Endothelial cell (in vitro differentiated cells): Measurements from ENCODE around the gene TMEM50B. TPM values are rescaled to one million over a fixed set of nuclear protein-coding genes. Genes with fewer than 3 reads are reported as not detected.
"Not testable (repeated sequence)": the region's sequence is repeated elsewhere in the genome, so short reads cannot be mapped to it uniquely, and the experiment has no call there.

ENCODE experiments used
- DNase-seq: peaks from one replicate; pipeline ENCODE4 v3.0.0; 2021; ENCODE audit warnings: low spot score
- H3K27ac Mint-ChIP-seq: one replicate; pipeline ENCODE4 v1.8.0; 2021; ENCODE audit warnings: mixed read lengths, inconsistent platforms; ENCODE audit not compliant: unreplicated experiment
- H3K27me3 Mint-ChIP-seq: one replicate; pipeline ENCODE4 v1.8.0; 2021; ENCODE audit warnings: mild to moderate bottlenecking, moderate library complexity, mixed read lengths, inconsistent platforms; ENCODE audit not compliant: unreplicated experiment
- H3K36me3 Mint-ChIP-seq: one replicate; pipeline ENCODE4 v1.8.0; 2021; ENCODE audit warnings: mild to moderate bottlenecking, low read depth, mixed read lengths, inconsistent platforms; ENCODE audit not compliant: unreplicated experiment
- H3K4me1 Mint-ChIP-seq: one replicate; pipeline ENCODE4 v1.8.0; 2021; ENCODE audit warnings: mild to moderate bottlenecking, mixed read lengths, inconsistent platforms; ENCODE audit not compliant: unreplicated experiment
- H3K4me3 Mint-ChIP-seq: one replicate; pipeline ENCODE4 v1.8.0; 2021; ENCODE audit warnings: mild to moderate bottlenecking, mixed read lengths, inconsistent platforms; ENCODE audit not compliant: unreplicated experiment
- H3K9me3 Mint-ChIP-seq: one replicate; pipeline ENCODE4 v1.8.0; 2021; ENCODE audit warnings: mixed read lengths, inconsistent platforms; ENCODE audit not compliant: unreplicated experiment
- CTCF ChIP-seq: fragments of 200-600 bp; sonication (generic); IDR thresholded peaks from one replicate; pipeline ENCODE4 v1.5.0; 2021; ENCODE audit warnings: antibody characterized with exemption; ENCODE audit not compliant: unreplicated experiment
- total RNA-seq: library from RNA; stranded (reverse); fragmentation: NEBNext Ultra II Directional; extraction: Animal tissue kit (Norgen Biotek cat#: 25700); gene quantifications from one replicate; pipeline ENCODE4 v1.2.1, GENCODE V29; 2021; ENCODE audit not compliant: unreplicated experiment

TMEM50B gene
- total RNA-seq, 1 donor from 2014 or later: 35.5 TPM

GRCh38 chr21:33514229-33514628, 34.5 kb upstream of the TMEM50B start:
- Mint-ChIP-seq H3K4me3 (no peak overlapping the region), H3K27me3 (no peaks in the 10 kb centered on the region), H3K4me1 (no peaks in the 10 kb centered on the region), H3K36me3 (peaks cover 52% of the 10 kb centered on the region), H3K27ac (no peak overlapping the region), H3K9me3 (no peaks in the 10 kb centered on the region)
- no peak for DNase-seq
- TF ChIP-seq CTCF: no peak

GRCh38 chr21:33512481-33512880, 32.7 kb upstream of the TMEM50B start:
- no peak for TF ChIP-seq CTCF
- Mint-ChIP-seq H3K4me3 (no peak overlapping the region), H3K36me3 (peaks cover 52% of the 10 kb centered on the region), H3K27me3 (no peaks in the 10 kb centered on the region), H3K4me1 (no peaks in the 10 kb centered on the region), H3K9me3 (no peaks in the 10 kb centered on the region), H3K27ac (no peak overlapping the region)
- no peak for DNase-seq

GRCh38 chr21:33511639-33512038, 31.9 kb upstream of the TMEM50B start:
- Mint-ChIP-seq H3K4me3 (no peak overlapping the region), H3K27me3 (no peaks in the 10 kb centered on the region), H3K27ac (no peak overlapping the region), H3K4me1 (no peaks in the 10 kb centered on the region), H3K36me3 (peaks cover 55% of the 10 kb centered on the region), H3K9me3 (no peaks in the 10 kb centered on the region)
- TF ChIP-seq CTCF: no peak
- DNase-seq: no peak

GRCh38 chr21:33510826-33511225, 31.1 kb upstream of the TMEM50B start:
- DNase-seq: no peak
- no peak overlapping the region for H3K27ac Mint-ChIP-seq
- peaks cover 51% of the 10 kb centered on the region for H3K36me3 Mint-ChIP-seq
- H3K27me3 Mint-ChIP-seq: no peaks in the 10 kb centered on the region
- H3K4me3 Mint-ChIP-seq: no peak overlapping the region
- H3K4me1 Mint-ChIP-seq: no peaks in the 10 kb centered on the region
- no peak for TF ChIP-seq CTCF
- no peaks in the 10 kb centered on the region for H3K9me3 Mint-ChIP-seq

GRCh38 chr21:33507003-33507402, 27.2 kb upstream of the TMEM50B start:
- Mint-ChIP-seq H3K4me3 (peak overlapping the region; percentile 4), H3K36me3 (peaks cover 48% of the 10 kb centered on the region)
- H3K27me3 Mint-ChIP-seq, H3K9me3 Mint-ChIP-seq, H3K27ac Mint-ChIP-seq, H3K4me1 Mint-ChIP-seq, DNase-seq: not testable (repeated sequence)

- Mint-ChIP-seq H3K9me3 (no peaks in the 10 kb centered on the region), H3K27me3 (no peaks in the 10 kb centered on the region), H3K36me3 (peaks cover 39% of the 10 kb centered on the region), H3K4me3 (no peak overlapping the region), H3K4me1 (no peaks in the 10 kb centered on the region), H3K27ac (no peak overlapping the region)
- no peak for TF ChIP-seq CTCF
- no peak for DNase-seq
Observed at GRCh38 chr21:33505833-33506232, 26.1 kb upstream of the TMEM50B start.
